C1 segment of cervical spinal cord (tissue), 14 donors: ENCODE results near the gene LMAN2.
"Not testable (repeated sequence)": the region's sequence is repeated elsewhere in the genome, so short reads cannot be mapped to it uniquely, and the experiment has no call there.

Source experiments
- DNase-seq, 14 donors: peaks; one replicate each; lab custom pipeline; 2025; lab: John Stamatoyannopoulos, UW

The LMAN2 gene

GRCh38 chr5:177349362-177349647 is 2.2 kb downstream of the LMAN2 start:
- DNase-seq = no peak

GRCh38 chr5:177347699-177348098 is 3.8 kb downstream of the LMAN2 start:
- DNase-seq = no peak

- DNase-seq = no peak
Observed at GRCh38 chr5:177346820-177347219, 4.6 kb downstream of the LMAN2 start.

DNA sequence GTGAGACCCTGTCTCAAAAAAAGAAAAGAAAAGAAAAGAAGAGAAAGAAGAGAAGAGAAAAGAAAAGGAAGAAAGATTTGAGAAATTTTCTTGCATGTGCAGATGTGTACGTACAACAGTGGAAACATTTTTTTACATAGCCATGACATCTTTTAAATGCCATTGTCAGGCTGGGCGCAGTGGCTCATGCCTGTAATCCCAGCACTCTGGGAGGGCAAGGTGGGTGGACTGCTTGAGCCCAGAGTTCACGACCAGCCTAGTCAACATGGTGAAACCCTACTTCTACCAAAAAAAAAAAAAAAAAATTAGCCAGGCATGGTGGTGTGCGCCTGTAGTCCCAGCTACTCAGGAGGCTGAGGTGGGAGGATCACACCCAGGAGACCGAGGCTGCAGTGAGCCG is 6.6 kb downstream of the LMAN2 start:
- no peak for DNase-seq

DNA sequence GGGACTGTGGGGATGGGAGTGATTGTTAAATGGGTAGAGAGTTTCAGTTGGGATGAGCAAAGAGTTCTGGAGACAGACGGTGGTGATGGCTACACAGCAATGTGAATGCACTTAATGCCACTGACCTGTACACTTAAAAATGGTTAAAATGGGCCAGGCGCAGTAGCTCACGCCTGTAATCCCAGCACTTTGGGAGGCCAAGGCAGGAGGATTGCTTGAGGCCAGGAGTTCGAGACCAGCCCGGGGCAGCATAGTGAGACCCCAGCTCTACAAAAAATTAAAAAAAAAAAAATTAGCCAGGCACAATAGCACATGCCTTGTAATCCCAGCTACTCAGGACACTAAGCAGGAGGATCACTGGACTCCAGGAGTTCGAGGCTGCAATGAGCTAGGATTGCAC is 7.7 kb downstream of the LMAN2 start:
- no peak for DNase-seq

GRCh38 chr5:177343000-177343399 is 8.5 kb downstream of the LMAN2 start:
- not testable (repeated sequence) for DNase-seq

- no peak for DNase-seq
Observed at GRCh38 chr5:177339107-177339638, 12.3 kb downstream of the LMAN2 start.

DNA sequence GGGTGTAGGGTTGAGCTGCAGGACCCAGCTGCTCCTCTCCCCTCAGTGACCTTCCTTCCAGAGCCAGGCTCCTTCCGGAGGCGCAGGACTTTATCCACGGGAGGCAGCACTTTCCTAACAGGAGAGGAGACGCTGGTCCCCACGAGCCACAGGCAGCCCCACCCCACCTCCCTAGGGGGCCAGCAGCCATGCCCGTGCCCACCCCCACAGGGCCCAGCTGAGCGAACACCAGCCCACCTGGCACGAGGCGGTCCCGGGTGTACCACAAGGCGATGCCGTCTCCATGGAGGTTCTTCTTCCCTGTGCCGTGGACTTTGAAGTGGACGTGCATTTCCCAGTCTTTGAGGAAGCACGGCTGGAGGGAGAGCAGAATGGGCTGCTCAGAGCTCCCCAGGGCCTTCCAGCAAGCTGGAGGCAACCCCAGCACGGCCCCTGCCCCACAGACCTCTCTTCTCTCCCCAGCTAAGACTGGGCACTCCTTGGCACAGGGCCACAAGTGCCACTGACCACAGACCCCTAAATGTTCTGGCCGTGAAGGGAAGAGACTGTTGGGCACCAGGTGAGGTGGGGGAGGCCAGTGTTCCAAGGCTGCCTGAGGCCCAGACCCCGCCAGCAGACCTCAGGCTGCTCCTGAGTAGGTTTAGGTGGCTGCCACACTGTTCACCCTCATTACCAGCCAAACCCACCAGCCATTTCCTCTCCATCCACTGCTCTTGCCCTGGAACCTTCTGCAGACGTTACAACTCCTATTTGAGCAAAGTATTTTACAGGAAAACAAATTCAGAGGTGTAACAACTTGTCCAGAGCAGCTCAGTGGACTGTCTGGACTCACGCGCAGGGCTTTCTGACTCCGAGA is 13.0 kb downstream of the LMAN2 start:
- DNase-seq = no peak

DNA sequence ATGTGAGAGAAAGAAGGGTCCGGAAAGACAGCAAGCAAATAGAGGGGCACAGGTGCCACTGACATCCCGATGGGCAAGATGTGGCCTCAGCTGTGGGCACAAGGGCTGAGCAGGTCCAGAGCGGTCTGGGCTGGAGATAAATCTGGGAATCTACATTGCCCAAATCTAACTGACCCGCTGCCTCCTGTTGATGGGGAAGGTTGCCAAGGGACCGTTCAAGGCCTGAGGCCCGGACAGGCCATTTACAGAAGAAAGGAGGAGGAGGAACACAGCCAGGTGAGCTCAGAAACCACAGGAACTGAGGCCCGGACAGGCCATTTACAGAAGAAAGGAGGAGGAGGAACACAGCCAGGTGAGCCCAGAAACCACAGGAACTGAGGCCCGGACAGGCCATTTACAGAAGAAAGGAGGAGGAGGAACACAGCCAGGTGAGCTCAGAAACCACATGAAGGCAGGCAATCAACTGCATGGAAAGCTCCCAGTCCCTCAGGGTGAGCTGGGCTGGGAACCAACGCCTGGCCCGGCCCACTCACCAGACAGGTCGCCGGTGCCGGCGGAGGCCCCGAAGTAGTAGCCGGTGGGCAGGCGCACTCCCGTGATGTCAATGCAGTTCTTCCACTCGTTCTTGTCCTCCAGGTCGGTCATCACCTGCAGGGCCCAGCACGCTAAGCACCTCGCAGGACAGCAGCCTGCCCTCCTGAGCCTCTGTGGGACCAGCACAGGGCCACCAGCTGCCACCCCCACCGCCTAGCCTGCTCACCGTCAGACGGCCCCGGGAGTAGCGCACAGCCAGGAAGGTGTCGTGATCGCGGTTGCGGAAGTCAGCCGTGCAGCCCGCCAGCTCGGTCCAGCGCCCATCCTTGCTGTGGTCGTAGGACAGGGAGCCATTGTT is 14.6 kb downstream of the LMAN2 start:
- no peak for DNase-seq

GRCh38 chr5:177336112-177336511 is 15.4 kb downstream of the LMAN2 start:
- DNase-seq = no peak

- DNase-seq = no peak
Observed at GRCh38 chr5:177335701-177336065, 15.8 kb downstream of the LMAN2 start.

DNA sequence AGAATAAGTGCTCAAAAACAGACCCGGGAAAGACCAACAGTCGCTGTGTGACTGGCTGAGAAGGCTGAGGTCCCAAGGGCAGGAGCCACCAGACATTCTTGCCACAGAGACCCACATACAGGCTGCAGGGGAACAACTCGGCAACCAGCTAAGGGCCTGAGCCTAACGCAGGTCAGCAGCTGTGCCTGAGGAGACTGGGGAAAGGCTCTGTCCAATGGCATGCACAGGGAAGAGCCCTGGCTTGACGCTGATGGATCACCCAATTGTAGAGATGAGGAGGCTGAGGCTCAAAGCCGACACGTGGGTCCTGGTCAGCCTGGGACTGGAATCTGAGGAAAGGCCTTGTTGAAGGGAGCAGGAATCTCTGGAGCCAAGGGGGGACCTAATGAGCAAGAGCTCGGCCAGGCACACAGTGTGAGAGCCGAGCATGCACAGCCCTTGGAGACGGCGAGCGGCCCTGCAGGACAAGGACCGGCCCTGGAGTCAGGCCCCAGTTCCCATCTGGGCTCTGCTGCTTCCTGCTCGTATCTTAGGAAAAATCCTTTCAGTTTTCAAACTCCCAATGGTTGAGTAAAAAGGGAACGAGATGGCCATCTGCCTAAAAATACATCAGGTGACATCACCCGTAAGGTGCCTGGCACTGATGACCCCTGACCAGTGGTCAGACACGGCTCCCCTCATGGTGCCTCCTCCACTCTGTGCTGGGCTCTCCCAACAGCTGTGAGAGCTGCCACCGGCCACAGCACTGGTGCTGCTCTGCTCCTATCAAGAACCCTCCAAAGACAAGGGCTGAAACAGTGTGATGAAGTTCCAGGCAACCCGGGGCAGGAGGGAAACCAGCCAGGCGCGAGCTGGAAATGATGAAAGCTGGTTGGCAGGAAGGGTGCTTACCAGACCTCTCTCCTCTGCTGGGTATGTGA is 16.4 kb downstream of the LMAN2 start:
- no peak for DNase-seq

DNA sequence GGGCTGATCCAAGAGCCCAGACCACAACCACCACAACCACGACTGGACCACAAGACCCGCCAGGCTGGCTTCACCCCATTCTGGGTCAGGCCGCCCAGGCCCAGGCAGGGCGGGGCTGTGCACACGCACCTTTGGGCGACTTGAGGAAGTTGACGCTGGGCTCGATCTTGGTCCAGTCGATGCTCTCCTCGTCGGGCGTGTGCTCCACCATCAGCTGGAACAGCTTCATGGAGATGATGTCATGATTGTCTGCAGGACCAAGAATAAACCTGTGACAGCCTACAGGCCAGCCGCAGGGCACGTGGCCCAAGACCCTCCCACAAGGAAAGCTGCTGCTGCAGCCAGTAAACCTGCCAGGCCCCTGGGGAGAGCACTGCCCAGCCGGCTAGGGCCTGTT is 17.3 kb downstream of the LMAN2 start:
- no peak for DNase-seq

GRCh38 chr5:177333420-177334154 is 17.9 kb downstream of the LMAN2 start:
- no peak for DNase-seq

- no peak for DNase-seq
Observed at GRCh38 chr5:177332896-177333260, 18.6 kb downstream of the LMAN2 start.

GRCh38 chr5:177332031-177332895 is 19.2 kb downstream of the LMAN2 start:
- no peak for DNase-seq

- no peak for DNase-seq
Observed at GRCh38 chr5:177330991-177331842, 20.3 kb downstream of the LMAN2 start.

- no peak for DNase-seq
Observed at GRCh38 chr5:177329883-177330282, 21.6 kb downstream of the LMAN2 start.
